Bronchial epithelial cell (primary cell): ENCODE measurements around the gene CXCL9. TPM values are rescaled to one million over a fixed set of nuclear protein-coding genes. Genes with fewer than 3 reads are reported as not detected.

Experiments used
- DNase-seq: peaks from one replicate; pipeline ENCODE4 v3.0.0-alpha.2; 2010; ENCODE audit warnings: low read depth
- FAIRE-seq: peaks from 2 replicates; lab custom pipeline; 2011; peaks lifted over from hg19 to GRCh38; lab: Jason Lieb, UNC
- H3K27me3 ChIP-seq: 2 replicates; pipeline ENCODE4 v1.5.1; 2011; ENCODE audit warnings: low read length; ENCODE audit not compliant: control insufficient read depth, insufficient read depth
- H3K36me3 ChIP-seq: 2 replicates; pipeline ENCODE4 v1.5.1; 2011; ENCODE audit warnings: low read length; ENCODE audit not compliant: control insufficient read depth, insufficient read depth
- H3K4me3 ChIP-seq: 2 replicates; pipeline ENCODE4 v1.5.1; 2011; ENCODE audit warnings: mild to moderate bottlenecking, low read depth, low read length, control low read depth
- CTCF ChIP-seq: IDR thresholded peaks from 2 replicates; pipeline ENCODE4 v1.5.1; 2011; ENCODE audit warnings: mild to moderate bottlenecking, moderate library complexity, low read length, control low read depth, inconsistent platforms; ENCODE audit not compliant: insufficient read depth, severe bottlenecking
- total RNA-seq: library from RNA; depleted of rRNA; stranded (reverse); fragments of >200 nt; gene quantifications from 2 replicates; pipeline ENCODE4 v1.2.1, GENCODE V29; 2014

The CXCL9 gene
- total RNA-seq, 1 donor from 2014 or later = not detected

GRCh38 chr4:75953509-75953908 is 53.8 kb downstream of the CXCL9 start:
- peaks cover 16% of the 10 kb centered on the region for H3K36me3 ChIP-seq
- H3K27me3 ChIP-seq = no peaks in the 10 kb centered on the region
- H3K4me3 ChIP-seq = no peak overlapping the region
- no peak for DNase-seq
- no peak for FAIRE-seq
- TF ChIP-seq CTCF = no peak

Other genes with a start within 250 kb of the CXCL9 start
- gene PPEF2, start 105.1 kb downstream of the CXCL9 start, total RNA-seq = under 0.01 TPM in 1 of 2 replicates, not detected in the other
- 13.4 and 26.9 TPM in 2 replicates for gene NAAA, start 66.5 kb downstream of the CXCL9 start, total RNA-seq
- 21.8 and 30.3 TPM in 2 replicates for gene SDAD1, start 16.6 kb downstream of the CXCL9 start, total RNA-seq
- 0.13 TPM in 1 of 2 replicates, not detected in the other for gene CXCL10, start 16.0 kb upstream of the CXCL9 start, total RNA-seq
- not detected in 2 replicates for gene CXCL11, start 28.6 kb upstream of the CXCL9 start, total RNA-seq
- gene ART3, start 67.2 kb upstream of the CXCL9 start, total RNA-seq = under 0.01 TPM in 1 of 2 replicates, not detected in the other
- 33.9 and 62.4 TPM in 2 replicates for gene NUP54, start 140.9 kb upstream of the CXCL9 start, total RNA-seq
- gene SCARB2, start 206.3 kb upstream of the CXCL9 start, total RNA-seq = 173 and 199 TPM in 2 replicates
- 0.26 and 0.38 TPM in 2 replicates for gene FAM47E, start 244.2 kb upstream of the CXCL9 start, total RNA-seq